Measurements from ENCODE around the gene HNF1B.

Gene HNF1B

DNA sequence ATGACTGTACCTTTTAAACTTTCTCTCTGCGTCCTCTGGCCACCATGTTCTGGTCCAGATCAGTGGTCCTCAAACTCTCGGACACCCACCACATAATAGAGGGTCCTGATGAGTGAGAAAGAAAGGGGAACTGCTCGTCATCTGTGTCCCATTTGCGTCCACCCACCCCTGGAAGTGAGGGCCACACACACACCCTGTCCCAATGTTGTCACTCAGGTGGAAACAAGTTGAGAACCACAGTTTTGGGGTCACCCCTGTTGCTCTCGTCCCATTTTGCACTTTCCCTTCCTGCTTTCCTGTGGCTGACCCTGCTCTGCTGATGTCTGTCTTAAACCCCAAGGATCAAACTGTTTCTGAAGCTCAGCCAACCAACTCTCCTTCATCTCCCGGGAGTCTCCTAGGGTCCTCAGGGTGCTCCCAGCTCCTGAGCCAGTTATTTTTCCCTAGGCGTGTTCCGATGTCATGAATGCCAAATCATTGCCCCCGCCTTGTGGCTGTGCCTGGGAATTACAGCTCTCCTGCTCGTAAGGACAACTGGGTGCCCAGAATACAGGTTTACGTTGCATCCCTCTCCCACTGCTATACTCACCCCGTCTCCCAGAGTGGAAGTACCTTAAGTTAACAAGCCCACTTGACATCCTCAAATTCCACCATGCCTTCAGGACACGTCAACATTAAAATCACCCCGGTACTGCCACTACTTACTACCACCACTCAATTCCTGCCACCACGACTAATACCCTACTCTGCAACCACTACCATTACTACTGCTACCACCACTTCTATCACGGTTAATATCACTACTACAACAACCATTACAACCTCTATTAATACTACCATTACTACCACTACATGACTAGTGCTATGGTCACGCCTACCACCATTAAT, 26.0 kb upstream of the HNF1B start:
- Mint-ChIP-seq H3K4me1 (ENCODE audit: low read depth) (peaks cover 72% of the 10 kb centered on the region), H3K4me3 (no peak overlapping the region), H3K27ac (peak overlapping the region; percentile 57), H3K9me3 (no peaks in the 10 kb centered on the region), H3K36me3 (ENCODE audit: low read depth) (no peaks in the 10 kb centered on the region), H3K27me3 (peaks cover 30% of the 10 kb centered on the region)

DNA sequence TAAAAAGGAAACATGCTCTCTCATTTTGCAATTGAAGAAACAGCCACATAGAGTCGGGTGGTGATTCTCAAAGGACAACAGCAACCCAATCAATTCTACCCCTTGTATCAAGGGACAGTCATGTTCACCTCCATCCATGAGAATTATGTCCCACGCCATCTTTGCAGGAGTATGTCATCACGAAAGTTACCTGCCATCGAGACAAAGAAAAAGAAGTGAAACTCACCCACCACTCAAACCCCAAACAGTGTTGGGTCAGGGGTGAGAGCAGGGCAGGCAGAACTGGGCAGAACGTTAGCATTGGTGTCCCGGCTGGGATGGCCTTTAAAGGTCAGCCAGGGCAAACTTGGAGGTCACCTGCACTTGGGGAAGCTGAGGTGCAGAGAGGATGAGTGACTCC, 24.2 kb upstream of the HNF1B start:
- no peaks in the 10 kb centered on the region for H3K36me3 Mint-ChIP-seq (ENCODE audit: low read depth)
- H3K27me3 Mint-ChIP-seq, result peaks cover 34% of the 10 kb centered on the region
- H3K4me1 Mint-ChIP-seq (ENCODE audit: low read depth), result peaks cover 71% of the 10 kb centered on the region

DNA sequence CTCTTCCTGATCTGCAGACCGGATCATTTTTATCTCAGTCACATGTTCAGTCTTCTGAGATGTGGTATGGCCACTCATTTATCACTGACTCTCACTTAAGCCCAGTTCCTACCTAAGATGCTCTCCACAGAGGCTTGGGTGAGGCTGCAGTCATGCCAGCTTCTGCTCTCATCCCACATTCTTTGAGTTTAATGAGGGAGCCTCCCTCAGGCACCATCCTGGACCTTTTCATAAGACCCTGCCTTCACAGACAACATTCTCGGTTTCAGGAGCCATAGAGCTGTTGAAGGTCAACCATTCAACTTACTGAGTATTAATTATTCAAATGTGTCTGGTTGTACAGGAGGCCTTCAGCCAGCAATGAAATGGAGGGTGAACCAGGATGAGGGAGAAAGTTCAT, 23.6 kb upstream of the HNF1B start:
- no peak overlapping the region for H3K27ac Mint-ChIP-seq
- H3K9me3 Mint-ChIP-seq, result no peaks in the 10 kb centered on the region
- peaks cover 65% of the 10 kb centered on the region for H3K4me1 Mint-ChIP-seq (ENCODE audit: low read depth)
- H3K4me3 Mint-ChIP-seq, result no peak overlapping the region
- no peaks in the 10 kb centered on the region for H3K36me3 Mint-ChIP-seq (ENCODE audit: low read depth)
- peaks cover 34% of the 10 kb centered on the region for H3K27me3 Mint-ChIP-seq

More for the DNA sequence above, 24.2 kb upstream of the HNF1B start:
- H3K9me3 Mint-ChIP-seq, result no peaks in the 10 kb centered on the region
- H3K4me3 Mint-ChIP-seq, result no peak overlapping the region
- no peak overlapping the region for H3K27ac Mint-ChIP-seq

DNA sequence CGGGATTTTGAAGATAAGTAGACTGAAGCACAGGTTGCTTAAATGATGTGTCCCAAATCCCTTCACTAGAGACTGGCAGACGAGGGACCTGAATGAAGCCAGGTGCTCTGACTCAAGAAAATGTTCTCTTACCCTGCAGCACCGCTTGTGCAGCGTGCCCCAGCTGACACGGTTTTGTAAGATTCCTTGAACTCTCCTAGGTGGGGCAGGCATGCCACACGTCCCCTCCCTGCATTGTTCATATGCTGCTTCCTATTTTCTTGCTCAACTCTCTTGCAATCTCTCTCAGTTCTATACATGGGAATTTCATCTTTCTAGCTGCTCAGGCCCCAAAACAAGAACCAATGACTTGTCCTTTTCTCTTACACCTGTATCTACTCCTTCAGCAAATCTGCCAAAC, 22.1 kb upstream of the HNF1B start:
- Mint-ChIP-seq H3K4me1 (ENCODE audit: low read depth) (peaks cover 58% of the 10 kb centered on the region), H3K27ac (no peak overlapping the region), H3K4me3 (no peak overlapping the region), H3K36me3 (ENCODE audit: low read depth) (no peaks in the 10 kb centered on the region), H3K27me3 (peaks cover 39% of the 10 kb centered on the region), H3K9me3 (no peaks in the 10 kb centered on the region)

DNA sequence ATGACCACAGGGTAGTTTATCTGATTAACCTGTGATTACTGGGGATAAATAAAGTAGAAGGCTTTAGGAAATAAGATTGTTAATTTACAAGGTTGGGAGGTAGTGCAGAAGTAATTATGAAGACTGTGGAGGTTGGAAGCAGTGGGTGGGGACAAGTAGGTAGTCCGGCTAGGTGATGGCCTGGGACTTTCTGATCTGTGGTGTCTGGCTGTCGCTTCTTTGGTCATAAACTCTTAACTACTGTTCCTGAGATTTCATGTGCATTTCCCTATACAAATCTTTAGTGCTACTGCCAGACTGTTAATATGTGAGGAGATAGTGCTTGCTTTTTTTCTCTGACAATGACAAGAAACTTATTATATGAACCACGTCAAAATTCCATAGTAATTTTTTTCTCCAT, 19.5 kb upstream of the HNF1B start:
- H3K4me3 Mint-ChIP-seq, result peak overlapping the region; percentile 11
- H3K27me3 Mint-ChIP-seq, result peaks cover 41% of the 10 kb centered on the region
- H3K36me3 Mint-ChIP-seq (ENCODE audit: low read depth), result no peaks in the 10 kb centered on the region
- peaks cover 60% of the 10 kb centered on the region for H3K4me1 Mint-ChIP-seq (ENCODE audit: low read depth)
- H3K27ac Mint-ChIP-seq, result no peak overlapping the region
- H3K9me3 Mint-ChIP-seq, result no peaks in the 10 kb centered on the region

DNA sequence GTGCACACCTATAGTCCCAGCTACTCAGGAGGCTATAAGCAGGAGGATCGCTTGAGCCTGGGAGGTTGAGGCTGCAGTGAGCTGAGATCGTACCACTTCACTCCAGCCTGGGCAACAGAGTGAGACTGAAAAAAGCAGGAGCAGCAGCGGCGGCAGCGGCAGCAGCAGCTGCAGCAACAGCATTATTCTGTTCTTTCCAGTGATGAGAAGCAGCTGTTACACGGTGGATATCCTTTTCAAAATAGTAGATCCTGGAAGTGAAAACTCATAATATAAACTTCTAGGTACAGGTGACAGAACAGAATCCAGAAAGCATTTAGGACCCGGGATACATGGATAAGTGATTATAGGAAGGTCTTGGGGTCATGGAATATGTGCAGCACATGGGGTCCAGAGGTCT, 17.8 kb upstream of the HNF1B start:
- Mint-ChIP-seq H3K36me3 (ENCODE audit: low read depth) (no peaks in the 10 kb centered on the region), H3K27me3 (peaks cover 52% of the 10 kb centered on the region), H3K9me3 (no peaks in the 10 kb centered on the region), H3K27ac (no peak overlapping the region), H3K4me1 (ENCODE audit: low read depth) (peaks cover 49% of the 10 kb centered on the region), H3K4me3 (no peak overlapping the region)

DNA sequence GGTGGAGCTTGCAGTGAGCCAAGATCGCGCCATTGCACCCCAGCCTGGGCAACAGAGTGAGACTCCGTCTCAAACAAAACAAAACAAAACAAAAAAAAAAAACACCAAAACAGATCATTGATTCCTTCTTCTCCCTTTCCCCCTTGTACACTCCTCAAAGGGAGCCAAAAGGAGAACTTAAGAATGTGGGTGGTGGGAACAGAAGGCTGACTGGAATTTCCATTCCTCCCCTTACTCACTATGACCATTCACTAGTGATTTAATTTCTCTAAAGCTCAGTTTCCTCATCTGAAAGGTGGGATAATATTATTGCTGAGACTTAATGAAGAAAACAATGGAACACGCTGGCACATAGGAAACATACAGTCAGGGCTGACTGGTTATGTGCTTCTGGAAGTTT, 17.1 kb upstream of the HNF1B start:
- H3K4me1 Mint-ChIP-seq (ENCODE audit: low read depth), result peaks cover 49% of the 10 kb centered on the region
- H3K27me3 Mint-ChIP-seq, result peaks cover 48% of the 10 kb centered on the region
- no peaks in the 10 kb centered on the region for H3K36me3 Mint-ChIP-seq (ENCODE audit: low read depth)

DNA sequence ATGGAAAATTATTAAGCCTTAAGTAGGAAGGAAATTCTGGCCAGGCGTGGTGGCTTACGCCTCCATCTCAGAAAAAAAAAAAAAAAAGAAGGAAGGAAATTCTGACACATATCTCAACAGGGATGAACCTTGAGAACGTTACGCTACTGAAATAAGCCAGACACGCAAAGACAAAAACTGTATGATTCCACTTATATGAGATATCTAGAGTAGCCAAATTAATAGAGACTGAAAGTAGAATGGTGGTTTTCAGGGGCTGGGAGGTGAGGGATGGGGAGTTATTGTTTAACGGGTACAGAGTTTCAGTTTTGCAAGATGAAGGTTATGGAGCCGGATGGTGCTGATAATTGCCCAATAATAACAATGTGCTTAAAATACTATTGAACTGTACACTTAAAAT, 16.2 kb upstream of the HNF1B start:
- Mint-ChIP-seq H3K27ac (peak overlapping the region; percentile 74), H3K4me1 (ENCODE audit: low read depth) (peaks cover 49% of the 10 kb centered on the region), H3K9me3 (no peaks in the 10 kb centered on the region)

More for the DNA sequence above, 17.1 kb upstream of the HNF1B start:
- H3K27ac Mint-ChIP-seq, result peak overlapping the region; percentile 36
- H3K4me3 Mint-ChIP-seq, result no peak overlapping the region
- H3K9me3 Mint-ChIP-seq, result no peaks in the 10 kb centered on the region

DNA sequence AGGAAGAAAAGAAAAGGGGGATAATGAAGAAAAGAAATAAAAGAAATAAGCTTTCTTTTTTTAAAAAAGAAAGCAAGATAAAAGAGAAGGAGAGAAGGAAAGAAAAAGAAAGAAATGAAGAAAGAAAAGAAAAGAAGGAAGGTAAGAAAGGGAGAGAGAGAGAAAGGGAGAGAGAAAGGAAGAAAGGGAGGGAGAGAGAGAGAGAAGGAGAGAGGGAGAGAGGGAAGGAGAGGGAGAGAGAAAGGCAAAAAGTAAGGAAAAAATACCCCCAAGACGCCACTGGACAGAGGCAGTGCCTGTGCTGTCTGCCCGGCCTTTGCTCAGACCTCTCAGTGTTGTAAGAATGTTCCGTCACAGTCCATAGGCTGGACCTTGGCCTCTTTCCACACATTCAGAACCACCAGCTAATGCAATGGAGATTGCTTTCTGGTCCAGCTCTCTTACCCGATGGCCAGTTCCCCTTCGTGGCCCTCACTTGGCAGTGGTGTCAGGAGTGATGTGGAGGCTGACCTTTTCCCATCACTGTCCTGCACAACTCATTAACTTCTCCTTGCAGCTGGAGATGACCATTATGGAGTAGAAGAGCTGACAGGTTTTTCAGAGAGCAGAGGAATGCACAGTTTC, 14.3 kb upstream of the HNF1B start:
- peaks cover 39% of the 10 kb centered on the region for H3K4me1 Mint-ChIP-seq (ENCODE audit: low read depth)
- H3K36me3 Mint-ChIP-seq (ENCODE audit: low read depth), result no peaks in the 10 kb centered on the region
- peaks cover 39% of the 10 kb centered on the region for H3K27me3 Mint-ChIP-seq

More for the DNA sequence above, 16.2 kb upstream of the HNF1B start:
- H3K36me3 Mint-ChIP-seq (ENCODE audit: low read depth), result no peaks in the 10 kb centered on the region
- H3K27me3 Mint-ChIP-seq, result peaks cover 43% of the 10 kb centered on the region
- H3K4me3 Mint-ChIP-seq, result peak overlapping the region; percentile 47

DNA sequence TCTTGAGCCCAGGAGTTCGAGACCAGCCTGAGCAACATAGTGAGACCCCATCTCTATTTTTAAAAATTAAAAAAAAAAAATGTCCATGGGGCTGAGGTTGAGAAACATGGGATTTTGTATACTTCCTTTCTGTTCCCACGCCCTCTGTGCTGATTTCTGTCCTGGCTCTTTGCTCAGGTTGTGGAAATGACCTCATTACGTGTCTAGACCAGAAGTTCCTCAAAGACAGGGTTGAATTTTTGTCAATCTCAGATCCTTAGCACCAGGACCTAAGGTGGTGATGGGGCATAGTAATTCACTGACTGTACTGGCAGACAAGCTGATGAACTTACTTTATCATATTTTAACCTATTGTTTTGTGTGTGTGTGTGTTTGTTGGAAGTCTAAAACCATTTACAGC, 11.2 kb upstream of the HNF1B start:
- H3K36me3 Mint-ChIP-seq (ENCODE audit: low read depth), result no peaks in the 10 kb centered on the region
- H3K27me3 Mint-ChIP-seq, result peaks cover 27% of the 10 kb centered on the region
- H3K9me3 Mint-ChIP-seq, result no peaks in the 10 kb centered on the region
- no peak overlapping the region for H3K27ac Mint-ChIP-seq
- H3K4me1 Mint-ChIP-seq (ENCODE audit: low read depth), result peaks cover 33% of the 10 kb centered on the region
- no peak overlapping the region for H3K4me3 Mint-ChIP-seq

More for the DNA sequence above, 14.3 kb upstream of the HNF1B start:
- no peaks in the 10 kb centered on the region for H3K9me3 Mint-ChIP-seq
- H3K4me3 Mint-ChIP-seq, result no peak overlapping the region
- peak overlapping the region; percentile 23 for H3K27ac Mint-ChIP-seq

DNA sequence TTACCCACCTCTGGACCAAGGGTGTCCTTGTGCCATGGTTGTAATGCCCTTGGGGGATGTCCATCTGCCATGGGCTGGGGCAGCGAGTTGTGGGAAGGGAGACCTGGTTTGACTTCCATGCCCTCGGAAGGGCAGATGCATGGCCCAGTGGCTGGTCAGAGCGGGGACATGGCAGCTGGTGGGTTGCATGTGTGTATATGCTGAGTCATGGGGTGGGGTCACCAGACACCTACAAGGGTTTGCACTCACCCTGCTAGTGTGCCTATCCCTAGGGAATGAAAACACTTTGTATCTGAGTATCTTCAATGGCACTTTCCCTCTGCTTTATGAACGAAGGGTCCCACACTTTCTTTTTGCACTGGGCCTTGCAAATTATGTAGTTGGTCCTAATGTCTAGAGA, 10.6 kb upstream of the HNF1B start:
- Mint-ChIP-seq H3K9me3 (no peaks in the 10 kb centered on the region), H3K27me3 (peaks cover 30% of the 10 kb centered on the region), H3K4me1 (ENCODE audit: low read depth) (peaks cover 30% of the 10 kb centered on the region), H3K27ac (no peak overlapping the region), H3K36me3 (ENCODE audit: low read depth) (no peaks in the 10 kb centered on the region), H3K4me3 (no peak overlapping the region)

DNA sequence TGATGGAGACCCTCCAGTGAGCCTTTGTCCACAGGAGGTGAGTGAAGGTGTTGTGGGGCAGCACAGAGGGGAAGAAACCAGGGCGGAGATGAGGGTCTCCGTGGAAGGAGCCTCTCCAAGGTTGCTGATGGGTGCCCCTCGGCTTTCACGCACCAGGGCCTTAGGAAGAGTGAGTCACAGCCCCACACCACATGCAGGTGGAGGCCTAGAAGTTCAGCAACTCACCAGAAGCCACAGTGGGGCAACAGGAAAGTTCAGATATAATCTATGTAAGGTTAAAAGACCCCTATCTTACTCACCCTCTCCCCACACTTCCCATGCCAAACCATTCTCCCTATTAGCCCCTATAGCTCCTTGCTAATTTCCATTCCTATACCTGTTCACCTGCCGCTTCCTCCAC, 9.5 kb upstream of the HNF1B start:
- Mint-ChIP-seq H3K4me3 (no peak overlapping the region), H3K27ac (no peak overlapping the region), H3K9me3 (no peaks in the 10 kb centered on the region), H3K4me1 (ENCODE audit: low read depth) (peaks cover 19% of the 10 kb centered on the region), H3K36me3 (ENCODE audit: low read depth) (no peaks in the 10 kb centered on the region), H3K27me3 (peaks cover 25% of the 10 kb centered on the region)

DNA sequence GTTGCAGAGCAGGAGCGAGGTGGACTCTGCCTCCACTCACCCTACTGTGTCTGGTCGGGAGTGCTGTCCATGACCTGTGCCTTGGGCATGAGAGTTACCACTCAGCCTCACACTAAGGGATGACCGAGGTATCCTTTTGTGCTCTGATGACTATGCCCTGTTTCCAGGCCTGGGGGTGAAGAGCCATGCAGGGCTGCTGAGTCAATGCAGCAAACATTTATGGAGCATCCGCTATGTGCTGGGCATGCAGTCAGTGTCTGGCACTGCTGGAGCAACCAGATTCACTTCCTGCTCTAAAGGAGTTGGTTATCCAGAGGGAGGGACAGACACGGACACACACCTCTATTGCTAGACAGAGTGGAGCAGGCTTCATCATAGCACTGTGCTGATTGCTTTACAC, 7.6 kb upstream of the HNF1B start:
- no peak overlapping the region for H3K4me3 Mint-ChIP-seq
- H3K36me3 Mint-ChIP-seq (ENCODE audit: low read depth), result no peaks in the 10 kb centered on the region
- H3K4me1 Mint-ChIP-seq (ENCODE audit: low read depth), result peaks cover 23% of the 10 kb centered on the region
- H3K27me3 Mint-ChIP-seq, result peaks cover 23% of the 10 kb centered on the region
- H3K27ac Mint-ChIP-seq, result no peak overlapping the region
- H3K9me3 Mint-ChIP-seq, result no peaks in the 10 kb centered on the region

DNA sequence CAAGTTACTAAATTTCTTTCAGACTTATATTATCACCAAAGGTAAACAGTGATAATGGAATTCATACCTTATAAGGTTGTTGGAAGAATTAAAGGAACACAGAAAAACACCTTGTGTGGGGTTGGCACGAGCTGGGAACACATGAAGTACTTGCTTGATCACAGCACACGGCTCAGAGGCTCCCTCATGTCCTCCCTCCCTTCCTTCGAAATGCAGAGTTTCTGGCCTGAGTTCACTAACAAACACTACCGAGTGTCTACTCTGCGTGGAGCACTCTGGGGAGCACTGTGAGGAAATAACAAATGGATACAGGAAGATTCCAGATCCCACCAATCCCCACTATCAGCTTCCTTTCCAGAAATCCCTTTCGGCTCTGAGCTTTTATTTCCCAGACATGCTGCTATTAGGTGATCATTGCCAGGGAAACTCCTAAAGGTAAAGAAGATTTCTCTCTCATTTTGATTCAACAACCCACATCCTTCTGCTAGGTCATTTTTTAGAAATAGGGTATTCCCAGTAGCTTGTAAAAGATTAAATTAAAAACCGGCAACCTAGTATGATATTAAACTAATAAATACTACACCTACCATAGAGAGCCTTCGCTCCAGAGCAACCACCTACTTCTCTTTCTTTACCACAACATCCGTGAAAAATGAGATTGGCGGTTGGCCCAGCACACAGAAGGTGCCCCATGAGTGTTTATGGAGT, 6.1 kb upstream of the HNF1B start:
- Mint-ChIP-seq H3K4me3 (no peak overlapping the region), H3K27me3 (peaks cover 36% of the 10 kb centered on the region), H3K27ac (no peak overlapping the region), H3K36me3 (ENCODE audit: low read depth) (no peaks in the 10 kb centered on the region), H3K9me3 (no peaks in the 10 kb centered on the region), H3K4me1 (ENCODE audit: low read depth) (peaks cover 23% of the 10 kb centered on the region)

DNA sequence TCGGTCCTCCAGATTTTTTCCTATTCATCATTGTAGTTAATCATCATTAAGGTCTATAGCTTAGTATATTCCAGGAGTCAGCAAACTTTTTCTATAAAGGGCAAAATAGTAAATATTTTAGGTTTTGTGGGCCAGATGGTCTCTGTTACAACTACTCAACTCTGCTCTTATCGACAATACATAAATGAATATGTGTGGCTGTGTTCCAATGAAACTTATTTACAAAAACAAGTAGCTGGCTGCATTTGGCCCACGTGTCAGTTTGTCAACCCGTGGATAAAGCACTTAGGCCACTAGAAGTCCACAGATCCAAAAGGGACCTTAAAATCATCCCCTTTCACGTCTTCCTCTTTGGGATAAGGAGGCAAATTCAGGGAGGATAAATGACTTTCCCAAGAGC, 5.4 kb upstream of the HNF1B start:
- Mint-ChIP-seq H3K4me1 (ENCODE audit: low read depth) (peaks cover 25% of the 10 kb centered on the region), H3K36me3 (ENCODE audit: low read depth) (no peaks in the 10 kb centered on the region)

More for the DNA sequence above, 5.4 kb upstream of the HNF1B start:
- H3K4me3 Mint-ChIP-seq, result no peak overlapping the region
- peaks cover 42% of the 10 kb centered on the region for H3K27me3 Mint-ChIP-seq
- H3K27ac Mint-ChIP-seq, result no peak overlapping the region
- no peaks in the 10 kb centered on the region for H3K9me3 Mint-ChIP-seq
